Activated T-helper 1 cell treated with Interleukin-2 at 50 U/mL for 16 hours (primary cell): ENCODE data around the gene TBC1D10B.
"Not testable (repeated sequence)": the region's sequence is repeated elsewhere in the genome, so short reads cannot be mapped to it uniquely, and the experiment has no call there.

Experiments
- DNase-seq: peaks from one replicate; pipeline ENCODE4 v3.0.0-alpha.2; 2020; ENCODE audit warnings: low read depth

TBC1D10B gene

DNA sequence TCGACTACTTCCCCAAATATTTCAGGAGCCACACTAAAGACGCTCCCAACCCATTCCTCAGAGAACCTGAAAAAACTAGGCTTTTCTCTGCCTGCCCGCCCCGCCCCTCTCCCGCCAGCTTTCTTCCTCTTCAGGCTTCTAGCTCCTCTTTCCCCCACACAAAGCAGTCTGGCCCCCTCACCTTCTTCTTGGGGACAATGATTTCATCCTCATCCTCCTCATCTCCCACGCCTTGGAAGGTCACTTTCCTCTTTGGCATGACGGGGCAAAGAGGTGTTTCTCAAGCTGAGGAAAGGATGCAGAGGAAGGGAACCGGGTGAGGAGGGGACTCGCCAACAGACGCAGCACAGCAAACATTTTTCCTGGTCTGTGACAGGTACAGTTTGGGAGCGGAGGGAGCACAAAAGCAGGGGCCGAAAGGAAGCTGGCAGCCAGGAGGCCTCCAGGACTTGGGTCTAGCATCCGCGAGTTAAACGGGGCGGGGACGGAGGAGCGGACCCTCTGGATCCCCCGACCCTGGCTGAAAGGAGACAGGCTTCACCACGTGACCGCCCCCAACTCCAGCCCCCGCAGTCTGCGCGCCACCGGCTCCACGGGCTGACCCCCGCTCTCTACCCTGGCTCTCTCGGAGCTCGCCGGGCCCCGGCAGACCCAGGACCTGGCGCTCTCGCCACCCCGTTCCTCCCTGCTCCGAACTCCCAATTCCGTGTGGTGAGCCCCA is 15.7 kb downstream of the TBC1D10B start:
- no peak for DNase-seq

- DNase-seq, result no peak
Measured at GRCh38 chr16:30353438-30354129, 16.7 kb downstream of the TBC1D10B start.

- no peak for DNase-seq
Measured at GRCh38 chr16:30352488-30353401, 17.5 kb downstream of the TBC1D10B start.

GRCh38 chr16:30351586-30352419 is 18.5 kb downstream of the TBC1D10B start:
- no peak for DNase-seq

- DNase-seq, result no peak
Measured at GRCh38 chr16:30351001-30351441, 19.3 kb downstream of the TBC1D10B start.

GRCh38 chr16:30350134-30350871 is 20.0 kb downstream of the TBC1D10B start:
- DNase-seq, result no peak

- no peak for DNase-seq
Measured at GRCh38 chr16:30349675-30350074, 20.6 kb downstream of the TBC1D10B start.

GRCh38 chr16:30348929-30349328 is 21.4 kb downstream of the TBC1D10B start:
- DNase-seq, result no peak

DNA sequence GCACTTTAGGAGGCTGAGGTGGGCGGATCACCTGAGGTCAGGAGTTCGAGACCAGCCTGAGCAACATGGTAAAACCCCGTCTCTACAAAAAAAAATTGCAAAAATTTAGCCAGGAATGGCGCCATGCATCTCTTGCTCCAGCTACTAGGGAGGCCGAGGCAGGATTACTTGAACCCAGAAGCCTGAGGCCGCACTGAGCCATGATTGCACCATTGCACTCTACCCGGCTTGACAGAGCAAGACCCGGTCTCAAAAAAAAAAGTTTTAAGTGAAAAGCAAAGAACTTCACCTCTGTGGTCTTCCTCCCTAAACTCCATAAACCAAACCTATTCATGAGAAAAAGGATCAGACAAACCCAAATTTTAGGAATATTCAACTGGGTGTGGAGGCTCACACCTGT is 22.2 kb downstream of the TBC1D10B start:
- no peak for DNase-seq

DNA sequence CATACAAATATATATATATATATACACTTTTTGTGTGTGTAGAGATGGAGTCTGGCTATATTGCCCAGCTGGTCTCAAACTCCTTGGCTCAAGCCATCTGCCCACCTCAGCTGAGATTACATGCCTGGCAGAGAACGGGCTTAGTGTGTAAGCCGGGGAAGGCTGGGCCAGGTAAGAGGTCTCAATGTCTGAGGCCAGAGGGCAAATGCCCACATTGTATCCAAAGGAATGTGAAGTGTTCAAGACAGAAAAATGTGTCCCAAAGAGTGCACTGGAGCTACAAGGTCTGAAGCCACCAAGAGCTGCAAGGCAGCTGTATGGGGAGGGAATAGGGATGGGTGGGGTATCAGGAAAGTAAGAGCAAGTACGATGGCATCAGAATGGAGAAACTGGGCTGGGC is 24.0 kb downstream of the TBC1D10B start:
- no peak for DNase-seq

- not testable (repeated sequence) for DNase-seq
Measured at GRCh38 chr16:30343491-30343820, 26.8 kb downstream of the TBC1D10B start.

DNA sequence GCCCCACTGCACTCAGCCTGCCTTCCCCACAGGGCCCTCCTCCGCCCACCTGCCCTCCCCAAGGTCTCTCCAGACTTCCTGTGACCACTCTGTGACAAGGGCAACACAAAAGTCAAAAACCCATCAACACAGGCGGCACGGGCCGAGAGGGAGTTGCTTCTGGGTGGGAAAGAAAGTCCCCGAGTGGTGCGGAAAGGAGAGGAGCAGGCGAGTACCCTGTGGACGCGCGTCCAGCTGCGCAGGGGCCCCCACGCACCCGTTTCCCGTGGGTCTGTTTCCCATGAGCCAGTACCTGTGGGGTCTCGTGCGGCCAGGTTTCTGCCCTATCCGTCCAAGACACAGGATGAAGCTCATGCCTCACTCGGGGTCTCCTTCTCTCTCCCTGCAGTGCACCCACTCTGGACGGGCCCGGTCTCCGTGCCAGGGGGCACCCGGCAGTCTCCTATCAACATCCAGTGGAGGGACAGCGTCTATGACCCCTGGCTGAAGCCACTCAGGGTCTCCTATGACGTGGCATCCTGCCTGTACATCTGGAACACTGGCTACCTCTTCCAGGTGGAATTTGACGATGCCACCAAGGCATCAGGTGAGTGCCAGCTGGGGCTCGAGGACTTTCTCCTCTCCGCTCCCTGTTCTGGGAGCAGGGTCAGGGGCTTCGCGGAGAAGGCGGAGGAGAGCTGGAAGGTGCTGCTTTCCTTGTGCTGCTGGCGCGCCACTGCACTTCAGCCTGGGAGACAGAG is 27.4 kb downstream of the TBC1D10B start:
- no peak for DNase-seq

GRCh38 chr16:30341971-30342370 is 28.3 kb downstream of the TBC1D10B start:
- DNase-seq, result not testable (repeated sequence)

- DNase-seq, result no peak
Measured at GRCh38 chr16:30340621-30341020, 29.7 kb downstream of the TBC1D10B start.

- DNase-seq, result not testable (repeated sequence)
Measured at GRCh38 chr16:30338715-30339114, 31.6 kb downstream of the TBC1D10B start.

- DNase-seq, result not testable (repeated sequence)
Measured at GRCh38 chr16:30337964-30338357, 32.3 kb downstream of the TBC1D10B start.

DNA sequence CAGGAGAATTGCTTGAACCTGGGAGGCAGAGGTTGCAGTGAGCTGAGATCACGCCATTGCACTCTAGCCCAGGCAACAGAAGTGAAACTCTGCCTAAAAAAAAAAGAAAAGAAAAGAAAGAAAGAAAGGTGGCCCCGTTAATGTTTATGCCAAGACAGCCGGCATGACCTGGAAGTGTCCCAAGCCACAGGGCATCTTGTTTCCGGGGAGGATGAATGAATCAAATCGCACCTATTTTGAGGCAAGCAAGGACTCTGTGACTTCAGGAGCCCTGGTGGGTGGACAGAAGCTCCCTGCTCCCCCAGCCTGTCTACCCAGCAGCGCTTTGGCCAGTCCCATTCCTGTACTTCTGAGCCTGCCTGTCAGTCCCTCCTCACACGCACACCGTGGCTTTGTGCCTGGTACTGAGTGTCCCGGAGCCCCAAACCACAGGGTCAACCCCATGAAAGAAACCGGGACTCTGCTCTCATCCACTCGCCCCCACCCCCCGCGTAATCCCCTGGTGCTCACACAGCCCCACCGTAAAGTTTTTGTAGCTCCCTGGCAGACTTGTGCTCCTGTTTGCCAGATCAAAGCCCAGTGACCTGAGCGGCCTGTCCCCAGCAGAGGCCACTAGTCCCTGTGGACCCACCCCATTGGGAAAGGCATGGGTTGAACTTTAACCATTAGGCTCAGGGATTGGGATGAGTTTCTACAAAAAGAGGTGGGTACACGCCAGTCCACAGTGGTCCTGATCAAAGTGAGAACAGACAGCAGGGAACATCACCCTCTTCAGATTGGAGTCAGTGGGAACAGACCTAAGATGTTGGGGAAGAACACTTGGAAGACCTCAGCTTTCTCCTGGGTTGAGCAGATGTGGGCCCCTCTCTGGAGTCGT is 34.5 kb downstream of the TBC1D10B start:
- DNase-seq, result no peak

- peak; percentile 77 for DNase-seq
Measured at GRCh38 chr16:30335028-30335597, 35.2 kb downstream of the TBC1D10B start.

GRCh38 chr16:30334473-30334989 is 35.8 kb downstream of the TBC1D10B start:
- DNase-seq, result peak; percentile 82
